Activated CD8-positive, alpha-beta T cell treated with anti-CD3 and anti-CD28 coated beads, Interleukin-2, amount 10 ng/mL, durations not matched to agents 7 days and 5 days (primary cell): ENCODE results near the gene SKIDA1. TPM values are rescaled to one million over a fixed set of nuclear protein-coding genes. Genes with fewer than 3 reads are reported as not detected.

Experiments used
- ATAC-seq: fragments of 150-1000 bp; cut with Tn5 transposase; one replicate; pipeline ENCODE4 v1.10.0; 2021; ENCODE audit warnings: moderate library complexity
- CTCF ChIA-PET: fragments of 350-600 bp; sonication (Branson Sonifier 250); formaldehyde crosslinking; loops from one replicate; lab custom pipeline; 2021; ENCODE audit warnings: antibody characterized with exemption; lab: Charles Lee
- POLR2A ChIA-PET: fragments of 350-600 bp; sonication (Branson Sonifier 250); formaldehyde crosslinking; loops from one replicate; lab custom pipeline; 2021; ENCODE audit warnings: antibody characterized with exemption; lab: Charles Lee
- DNase-seq: peaks from one replicate; pipeline ENCODE4 v3.0.0-alpha.2; 2020
- H3K27ac Mint-ChIP-seq: one replicate; pipeline ENCODE4 v1.8.0; 2021; ENCODE audit warnings: mild to moderate bottlenecking, mixed read lengths
- H3K27me3 Mint-ChIP-seq: one replicate; pipeline ENCODE4 v1.8.0; 2021; ENCODE audit warnings: low read depth, mixed read lengths
- H3K36me3 Mint-ChIP-seq: one replicate; pipeline ENCODE4 v1.8.0; 2021; ENCODE audit warnings: low read depth, mixed read lengths
- H3K4me1 Mint-ChIP-seq: one replicate; pipeline ENCODE4 v1.8.0; 2021; ENCODE audit warnings: low read depth, mixed read lengths
- H3K4me3 Mint-ChIP-seq: one replicate; pipeline ENCODE4 v1.8.0; 2021; ENCODE audit warnings: mild to moderate bottlenecking, mixed read lengths
- H3K9me3 Mint-ChIP-seq: one replicate; pipeline ENCODE4 v1.8.0; 2022; ENCODE audit warnings: mixed read lengths; ENCODE audit not compliant: insufficient read depth
- total RNA-seq, 2 experiments: library from RNA; stranded (reverse); gene quantifications; one replicate each; pipeline ENCODE4 v1.2.3, GENCODE V29; 2021

SKIDA1 gene
- total RNA-seq, 2 experiments from 2014 or later, result 0.10 to 0.11 TPM

DNA sequence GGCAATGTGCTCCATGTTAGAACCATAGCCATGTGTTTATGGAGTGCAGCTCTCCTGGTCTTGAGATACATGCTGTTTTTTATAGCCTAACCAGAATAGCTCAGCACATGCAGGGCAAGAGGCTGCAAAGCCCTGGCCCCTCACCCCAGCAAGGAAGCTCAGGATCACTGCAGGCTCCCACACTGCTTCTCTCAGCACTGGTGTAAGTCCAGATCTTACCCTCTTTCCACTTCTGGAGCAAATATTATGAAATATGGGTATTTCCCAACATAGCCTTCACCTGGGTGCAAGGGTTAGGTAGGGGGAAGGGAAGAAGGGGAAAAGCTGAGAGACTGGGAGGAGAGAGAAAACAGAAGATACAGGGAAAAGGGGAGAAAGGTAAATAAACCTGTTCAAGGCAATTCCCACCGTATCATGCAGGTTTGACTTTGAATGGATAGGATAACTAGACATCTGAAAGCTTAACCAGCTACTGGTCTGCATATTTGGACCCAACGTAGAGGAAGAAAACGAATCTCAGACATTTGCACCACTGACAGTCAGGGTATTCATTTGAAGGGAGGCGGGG lies 19.7 kb downstream of the SKIDA1 start:
- CTCF ChIA-PET, result interaction anchor here (0.8 to 1.6 kb wide), 2 partner anchors 10 kb away, joined by 3 to 7 read pairs; no protein-coding TSS in a partner anchor

DNA sequence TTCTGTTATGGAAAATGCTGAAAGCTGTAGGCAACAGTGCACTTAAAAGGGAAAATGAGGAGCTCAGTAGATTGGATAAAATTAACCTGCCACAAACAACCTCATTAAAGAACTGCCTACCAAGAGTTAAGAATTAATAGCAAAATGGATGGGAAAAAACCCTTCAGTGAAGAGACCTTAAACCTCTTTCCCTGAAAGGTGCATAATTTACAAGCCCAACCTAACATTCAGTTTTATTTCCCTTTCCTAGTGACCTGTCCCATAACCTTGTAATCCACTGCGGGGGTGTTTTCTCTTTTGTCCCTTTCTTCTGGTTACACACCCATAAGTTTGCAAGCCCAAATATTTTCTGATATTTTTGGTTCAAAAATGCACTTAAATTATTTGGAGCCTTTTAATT lies 21.9 kb downstream of the SKIDA1 start:
- no peaks in the 10 kb centered on the region for H3K36me3 Mint-ChIP-seq
- peaks cover 71% of the 10 kb centered on the region for H3K27me3 Mint-ChIP-seq
- H3K27ac Mint-ChIP-seq, result no peak overlapping the region
- POLR2A ChIA-PET, result no interaction called here
- peaks cover 8% of the 10 kb centered on the region for H3K4me1 Mint-ChIP-seq
- CTCF ChIA-PET, result no interaction called here
- H3K4me3 Mint-ChIP-seq, result no peak overlapping the region
- ATAC-seq, result no peak
- no peak for DNase-seq
- H3K9me3 Mint-ChIP-seq, result no peaks in the 10 kb centered on the region

More for the DNA sequence above, 19.7 kb downstream of the SKIDA1 start:
- POLR2A ChIA-PET, result interaction anchor here (0.6 kb wide), 1 partner anchor 873 kb away, joined by 3 read pairs; no protein-coding TSS in a partner anchor
- Mint-ChIP-seq H3K9me3 (no peaks in the 10 kb centered on the region), H3K4me3 (no peak overlapping the region), H3K27ac (no peak overlapping the region), H3K36me3 (no peaks in the 10 kb centered on the region), H3K27me3 (peaks cover 60% of the 10 kb centered on the region), H3K4me1 (peaks cover under 1% of the 10 kb centered on the region)
- ATAC-seq (no peak), DNase-seq (no peak)

DNA sequence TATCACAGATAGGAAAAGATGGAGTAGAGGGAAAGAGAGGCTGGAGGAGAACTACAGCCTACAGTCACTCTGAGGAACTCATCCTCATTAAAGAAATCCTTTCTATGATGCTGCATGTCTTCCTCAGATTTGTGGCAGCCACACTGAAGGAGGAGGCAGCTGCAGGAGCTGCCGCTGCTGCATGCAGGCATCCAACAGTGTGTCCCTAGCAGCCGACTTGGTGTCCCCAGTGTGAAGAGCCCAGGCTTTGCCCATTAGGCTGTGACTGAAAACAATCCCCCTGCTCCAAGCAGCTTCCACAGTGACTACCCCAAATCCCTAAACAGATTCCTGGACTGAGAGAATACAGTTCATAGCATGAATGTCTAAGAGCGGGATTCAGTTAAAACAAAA lies 23.1 kb downstream of the SKIDA1 start:
- H3K4me1 Mint-ChIP-seq, result peaks cover 11% of the 10 kb centered on the region
- no peak overlapping the region for H3K27ac Mint-ChIP-seq
- H3K9me3 Mint-ChIP-seq, result no peaks in the 10 kb centered on the region
- ChIA-PET CTCF (no interaction called here), POLR2A (no interaction called here)
- DNase-seq (no peak), ATAC-seq (no peak)
- no peaks in the 10 kb centered on the region for H3K36me3 Mint-ChIP-seq
- no peak overlapping the region for H3K4me3 Mint-ChIP-seq
- H3K27me3 Mint-ChIP-seq, result peaks cover 79% of the 10 kb centered on the region

DNA sequence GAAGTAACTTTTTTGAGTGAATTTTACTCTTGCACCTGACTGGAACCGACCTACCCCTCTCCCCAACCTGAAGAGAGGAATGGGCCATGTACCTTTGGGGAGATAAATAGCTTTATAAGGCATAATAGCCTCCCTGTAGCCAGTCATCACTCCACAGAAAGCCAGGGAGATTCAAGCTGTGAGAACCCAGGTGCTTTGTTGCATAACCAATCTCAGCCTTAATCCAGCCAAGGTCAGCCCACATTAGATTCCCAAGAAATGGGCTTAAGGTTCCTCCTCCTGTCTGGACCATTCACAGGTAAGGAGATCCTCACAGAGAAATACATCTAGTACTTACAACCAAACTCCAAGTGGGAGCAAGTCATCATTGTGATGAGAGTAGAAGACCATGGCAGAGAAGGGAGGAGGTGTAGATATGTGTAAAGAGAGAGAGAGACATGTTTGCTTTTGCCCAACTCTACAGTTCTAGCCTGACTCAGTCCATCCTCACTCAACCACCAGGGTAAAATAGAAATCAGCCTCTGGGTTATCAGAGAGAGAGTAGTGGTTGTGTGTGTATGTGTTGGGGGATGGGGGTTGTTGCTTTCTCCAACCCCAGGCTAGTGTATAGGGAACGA lies 23.6 kb downstream of the SKIDA1 start:
- CTCF ChIA-PET, result no interaction called here
- Mint-ChIP-seq H3K4me3 (no peak overlapping the region), H3K9me3 (no peaks in the 10 kb centered on the region), H3K27ac (no peak overlapping the region), H3K36me3 (no peaks in the 10 kb centered on the region), H3K4me1 (peaks cover 12% of the 10 kb centered on the region), H3K27me3 (peaks cover 78% of the 10 kb centered on the region)
- DNase-seq (no peak), ATAC-seq (no peak)
- POLR2A ChIA-PET, result no interaction called here

DNA sequence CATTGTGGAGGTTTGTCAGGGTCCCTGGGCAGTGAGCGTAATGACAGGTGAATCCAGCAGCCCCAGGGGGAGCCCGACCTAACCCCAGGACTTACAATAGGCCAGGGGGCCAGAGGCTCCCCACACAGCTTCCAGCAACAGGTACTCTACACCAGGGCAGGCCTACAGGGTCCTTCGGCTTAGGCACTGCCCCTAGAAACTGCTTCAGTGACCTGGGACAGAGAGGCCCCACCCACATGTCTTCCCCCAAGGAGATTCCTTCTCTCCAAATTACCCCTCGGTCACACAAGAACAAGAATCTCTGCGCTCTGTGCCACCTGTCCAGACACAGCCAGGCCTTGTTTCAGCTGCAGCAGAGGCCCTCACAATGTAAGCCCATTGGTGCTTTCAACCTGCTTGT lies 24.4 kb downstream of the SKIDA1 start:
- ATAC-seq (no peak), DNase-seq (no peak)
- H3K36me3 Mint-ChIP-seq, result no peaks in the 10 kb centered on the region
- H3K27me3 Mint-ChIP-seq, result peaks cover 72% of the 10 kb centered on the region
- no peak overlapping the region for H3K27ac Mint-ChIP-seq
- H3K9me3 Mint-ChIP-seq, result no peaks in the 10 kb centered on the region
- ChIA-PET CTCF (no interaction called here), POLR2A (no interaction called here)
- H3K4me3 Mint-ChIP-seq, result no peak overlapping the region
- H3K4me1 Mint-ChIP-seq, result peaks cover 12% of the 10 kb centered on the region

DNA sequence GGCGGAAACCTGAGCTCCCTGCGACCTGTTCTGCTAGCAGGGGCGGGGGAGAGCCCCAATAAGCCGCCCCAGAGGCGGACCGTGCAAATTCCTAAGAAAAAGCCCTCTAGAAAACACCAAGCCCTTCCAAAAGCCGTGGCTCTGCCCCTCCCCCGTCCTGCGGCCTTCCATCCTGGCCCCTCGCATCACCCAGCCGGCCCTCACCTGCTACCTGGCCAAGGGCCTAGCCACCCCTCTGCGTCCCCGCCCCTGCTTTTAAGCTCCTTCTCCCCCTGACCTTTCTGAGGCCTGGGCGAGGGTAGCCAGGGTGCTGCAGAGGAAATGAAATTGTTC lies 24.9 kb downstream of the SKIDA1 start:
- H3K4me3 Mint-ChIP-seq, result no peak overlapping the region
- ATAC-seq, result no peak
- DNase-seq, result no peak
- peaks cover 13% of the 10 kb centered on the region for H3K4me1 Mint-ChIP-seq
- peaks cover 67% of the 10 kb centered on the region for H3K27me3 Mint-ChIP-seq
- ChIA-PET CTCF (no interaction called here), POLR2A (interaction anchor here (0.5 kb wide), 1 partner anchor 840 kb away, joined by 5 read pairs; no protein-coding TSS in a partner anchor)
- H3K36me3 Mint-ChIP-seq, result no peaks in the 10 kb centered on the region
- no peaks in the 10 kb centered on the region for H3K9me3 Mint-ChIP-seq
- no peak overlapping the region for H3K27ac Mint-ChIP-seq

DNA sequence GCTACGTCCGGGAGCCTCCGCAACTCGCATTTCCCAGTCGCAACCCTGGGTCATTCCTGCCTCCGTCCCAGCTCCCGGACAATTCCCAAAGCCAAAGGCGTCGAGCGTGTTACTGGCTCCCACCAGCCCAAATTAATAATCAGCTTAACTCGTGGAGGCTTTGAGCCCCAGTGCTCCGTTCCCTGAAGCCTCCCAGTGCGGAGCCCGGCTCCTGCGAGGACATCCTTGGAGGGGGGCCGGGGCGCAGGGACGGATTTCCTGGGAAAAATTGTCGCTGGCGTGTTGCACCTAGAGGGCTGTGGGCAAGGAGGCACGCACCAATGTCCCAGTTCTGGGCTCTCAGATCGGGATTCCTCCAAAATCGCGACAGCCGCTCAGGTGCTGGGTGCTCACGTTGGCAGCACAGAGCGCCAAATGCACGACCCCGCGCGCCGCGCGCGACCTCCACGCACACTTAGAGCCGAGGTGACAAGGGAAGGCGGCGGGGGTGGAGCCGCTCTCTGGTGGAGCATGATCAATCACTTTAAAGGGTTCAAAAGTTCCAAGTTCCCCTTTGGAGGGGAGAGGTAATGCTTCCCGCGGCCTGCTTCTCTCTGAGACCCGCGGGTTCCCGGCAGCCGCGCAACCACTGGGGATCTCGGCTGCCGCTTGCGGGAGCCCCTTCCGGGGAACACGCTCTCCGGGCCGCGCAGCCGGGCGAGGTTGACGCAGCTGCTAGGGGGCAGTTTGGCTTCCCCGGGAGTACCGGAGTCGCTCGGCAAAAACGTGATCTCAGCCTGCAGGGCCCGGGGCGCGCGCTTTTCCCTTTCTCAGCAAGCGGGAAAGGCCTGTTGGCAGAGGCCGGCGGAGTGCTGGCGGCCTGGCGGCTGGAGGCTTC lies 25.5 kb downstream of the SKIDA1 start:
- no peak overlapping the region for H3K4me3 Mint-ChIP-seq
- POLR2A ChIA-PET, result interaction anchor here (0.5 kb wide), 1 partner anchor 840 kb away, joined by 5 read pairs; no protein-coding TSS in a partner anchor
- H3K27me3 Mint-ChIP-seq, result peaks cover 72% of the 10 kb centered on the region
- DNase-seq (no peak), ATAC-seq (no peak)
- no peaks in the 10 kb centered on the region for H3K36me3 Mint-ChIP-seq
- H3K27ac Mint-ChIP-seq, result no peak overlapping the region
- peaks cover 18% of the 10 kb centered on the region for H3K4me1 Mint-ChIP-seq
- CTCF ChIA-PET, result no interaction called here
- no peaks in the 10 kb centered on the region for H3K9me3 Mint-ChIP-seq

DNA sequence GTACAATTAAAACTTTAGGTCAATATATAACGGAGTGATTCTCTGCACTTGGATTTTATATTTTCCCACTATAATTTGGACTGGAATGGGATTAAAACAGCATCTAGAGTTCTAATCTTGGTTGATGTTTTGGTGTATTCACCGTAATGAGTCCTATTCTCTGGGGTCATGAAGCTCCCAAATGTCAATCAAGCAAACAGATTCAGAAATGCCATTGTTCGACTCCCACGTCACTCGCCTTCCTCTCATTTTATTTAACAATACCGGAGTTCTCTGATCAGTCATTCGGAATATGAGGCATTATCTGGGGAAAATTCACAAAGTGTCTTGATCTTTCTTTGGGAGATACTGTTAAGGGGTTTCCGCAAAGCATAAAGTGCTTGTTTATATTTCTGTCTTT lies 26.5 kb downstream of the SKIDA1 start:
- no peak overlapping the region for H3K27ac Mint-ChIP-seq
- ChIA-PET POLR2A (interaction anchor here (0.6 kb wide), 1 partner anchor 298 kb away, joined by 3 read pairs; no protein-coding TSS in a partner anchor), CTCF (interaction anchor here (1.7 kb wide), 1 partner anchor 454 kb away, joined by 4 read pairs; no protein-coding TSS in a partner anchor)
- no peak for DNase-seq
- no peaks in the 10 kb centered on the region for H3K9me3 Mint-ChIP-seq
- H3K4me3 Mint-ChIP-seq, result no peak overlapping the region
- peaks cover 72% of the 10 kb centered on the region for H3K27me3 Mint-ChIP-seq
- ATAC-seq, result no peak
- H3K36me3 Mint-ChIP-seq, result no peaks in the 10 kb centered on the region
- peaks cover 23% of the 10 kb centered on the region for H3K4me1 Mint-ChIP-seq

DNA sequence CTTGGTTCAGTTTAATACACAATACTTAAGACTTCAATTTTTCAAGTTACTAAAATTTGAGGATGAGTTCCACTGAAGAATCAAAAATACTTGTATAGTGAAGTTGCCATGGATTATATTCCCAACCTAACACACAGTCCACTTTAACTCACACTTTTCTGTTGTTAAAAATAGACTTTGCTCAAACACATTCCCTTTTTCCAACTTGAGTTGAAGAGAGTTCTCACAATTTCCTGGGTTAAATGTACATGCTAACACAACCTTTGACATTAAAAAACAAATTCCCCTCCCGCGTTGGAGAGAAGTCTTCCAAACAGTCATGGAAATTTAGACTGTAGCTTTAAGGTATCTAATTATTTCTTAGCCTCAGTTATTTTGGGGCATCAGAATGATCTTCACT lies 27.1 kb downstream of the SKIDA1 start:
- CTCF ChIA-PET, result interaction anchor here (0.9 to 3.5 kb wide), 5 partner anchors 20 to 455 kb away, joined by 3 to 48 read pairs (median 4); no protein-coding TSS in a partner anchor
- H3K27ac Mint-ChIP-seq, result no peak overlapping the region

DNA sequence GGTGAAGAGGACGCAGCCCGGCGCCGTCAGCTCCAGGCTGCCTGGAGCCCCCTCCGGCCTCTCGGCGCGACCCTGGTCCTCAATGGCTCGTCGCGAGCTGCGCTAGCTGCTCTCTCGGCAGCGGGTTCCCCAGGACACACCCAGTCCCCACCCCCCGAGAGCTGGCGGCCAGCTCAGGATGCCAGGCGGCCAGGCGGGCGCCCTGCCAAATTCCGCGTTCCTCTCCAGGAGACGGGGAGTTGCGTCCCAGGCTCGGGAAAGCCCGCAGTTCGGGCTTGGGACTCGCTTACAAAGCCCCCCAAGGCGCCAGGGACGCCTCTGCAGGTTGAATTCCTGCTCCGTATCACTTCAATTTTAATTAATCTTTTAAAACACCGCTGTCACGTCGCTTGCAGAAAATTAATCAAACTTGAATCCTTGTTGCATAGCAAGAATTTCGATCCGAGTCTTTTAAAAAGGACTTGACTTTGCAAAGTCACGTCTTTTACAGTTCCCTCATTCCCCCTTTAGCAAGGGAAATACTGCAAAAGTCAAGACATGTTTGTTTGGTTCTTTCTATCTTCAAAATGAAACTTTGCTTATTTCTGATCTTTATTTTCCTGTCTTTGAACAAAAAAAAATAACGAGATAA lies 28.2 kb downstream of the SKIDA1 start:
- CTCF ChIA-PET, result interaction anchor here (0.5 to 3.5 kb wide), 30 partner anchors 9 to 1683 kb away, joined by 3 to 48 read pairs (median 4); partner anchors contain the start of gene DNAJC1
- no peak overlapping the region for H3K27ac Mint-ChIP-seq
- H3K4me3 Mint-ChIP-seq, result peak overlapping the region; percentile 79
- H3K27me3 Mint-ChIP-seq, result peaks cover 71% of the 10 kb centered on the region
- POLR2A ChIA-PET, result interaction anchor here (0.5 to 0.6 kb wide), 2 partner anchors 237 to 1915 kb away, joined by 3 read pairs; no protein-coding TSS in a partner anchor
- H3K36me3 Mint-ChIP-seq, result no peaks in the 10 kb centered on the region
- H3K9me3 Mint-ChIP-seq, result no peaks in the 10 kb centered on the region
- DNase-seq, result peak; percentile 37
- ATAC-seq, result peak; percentile 12
- peaks cover 23% of the 10 kb centered on the region for H3K4me1 Mint-ChIP-seq

More for the DNA sequence above, 27.1 kb downstream of the SKIDA1 start:
- POLR2A ChIA-PET, result interaction anchor here (0.6 kb wide), 1 partner anchor 298 kb away, joined by 3 read pairs; no protein-coding TSS in a partner anchor
- Mint-ChIP-seq H3K36me3 (no peaks in the 10 kb centered on the region), H3K27me3 (peaks cover 71% of the 10 kb centered on the region), H3K4me1 (peaks cover 23% of the 10 kb centered on the region), H3K9me3 (no peaks in the 10 kb centered on the region), H3K4me3 (peak overlapping the region; percentile 1)
- no peak for ATAC-seq
- no peak for DNase-seq
